ENCODE measurements around the gene CAMKMT.

Gene CAMKMT

DNA sequence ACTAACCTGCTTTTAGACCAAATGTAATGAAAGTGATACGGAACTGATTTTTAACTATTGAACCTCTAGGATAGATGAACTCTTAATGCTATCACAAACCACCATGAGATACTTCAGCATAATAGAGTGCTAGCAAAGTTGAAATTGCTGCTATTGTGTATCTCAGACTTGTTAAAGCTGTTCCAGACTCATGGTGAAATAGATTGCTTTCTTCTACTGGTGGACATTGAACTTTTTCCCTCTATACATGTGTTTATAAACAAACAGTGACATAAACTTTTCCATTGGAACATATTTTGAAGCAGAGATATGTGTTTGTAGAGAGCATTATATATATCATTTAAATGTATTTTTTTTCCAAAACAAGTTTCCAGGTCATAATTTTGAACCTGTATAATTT, 157.3 kb downstream of the CAMKMT start:
- DNase-seq: no peak

DNA sequence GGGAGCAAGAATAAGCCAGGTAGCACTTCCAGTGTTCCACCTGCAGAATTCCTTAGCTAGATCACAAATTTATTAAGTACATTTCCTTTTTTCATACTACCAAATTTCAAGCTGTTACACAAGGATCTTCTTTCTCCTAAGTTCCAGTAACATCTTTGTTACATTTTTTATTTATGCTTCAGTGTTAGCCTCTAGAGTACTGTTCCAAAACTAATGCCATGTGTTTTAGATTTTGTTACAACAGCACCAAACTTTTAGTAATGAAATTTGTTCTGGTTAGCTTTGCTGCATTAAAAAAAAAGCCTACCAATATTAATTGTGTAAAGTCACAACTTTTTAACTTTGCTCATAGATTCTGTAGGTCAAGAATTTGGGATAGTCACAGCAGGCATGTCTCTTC, 161.1 kb downstream of the CAMKMT start:
- DNase-seq: no peak

DNA sequence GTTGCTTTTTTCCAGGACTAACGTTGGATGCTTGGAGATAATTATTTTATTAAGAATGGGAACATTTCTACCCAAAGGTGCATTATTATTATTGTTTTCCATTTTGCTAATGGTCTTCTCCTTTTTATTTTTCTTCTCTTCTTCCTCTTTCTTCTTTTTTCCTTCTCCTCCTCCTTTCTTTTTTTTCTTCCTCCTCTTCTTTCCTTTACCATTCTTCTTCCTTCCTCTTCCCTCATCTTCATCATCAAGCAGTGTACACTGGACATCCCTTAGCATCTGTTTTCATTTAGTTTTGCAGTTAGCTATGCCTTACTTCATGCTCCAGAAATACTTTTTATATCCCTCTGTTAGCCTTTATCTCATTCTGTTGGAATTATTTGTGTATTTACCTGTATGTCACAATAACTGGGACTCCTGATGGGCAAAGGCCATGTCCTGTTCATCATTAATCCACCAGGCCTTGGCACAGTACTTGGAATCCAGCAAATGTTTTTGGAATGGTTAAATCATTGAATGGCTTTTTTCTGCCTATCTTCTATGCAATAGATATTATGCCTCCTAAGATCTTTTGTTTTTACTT, 162.7 kb downstream of the CAMKMT start:
- DNase-seq: no peak

DNA sequence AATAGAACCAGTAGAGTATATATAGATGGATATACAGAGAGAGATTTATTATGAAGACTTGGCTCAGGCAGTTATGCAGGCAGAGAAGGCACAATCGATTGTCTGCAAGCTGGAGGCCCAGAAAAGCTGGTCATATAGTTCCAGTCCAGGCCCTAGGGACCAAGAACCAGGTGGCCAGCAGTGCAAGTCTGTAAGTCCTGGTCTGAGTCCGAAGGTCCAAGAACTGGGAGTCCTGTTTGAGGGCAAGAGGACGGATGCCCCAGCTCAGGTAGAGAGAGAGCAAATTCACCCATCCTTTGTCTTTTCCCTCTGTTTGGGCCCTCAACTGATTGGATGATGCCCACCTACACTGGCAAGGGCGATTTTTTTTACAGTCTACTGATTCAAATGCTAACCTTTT, 164.6 kb downstream of the CAMKMT start:
- DNase-seq: no peak

DNA sequence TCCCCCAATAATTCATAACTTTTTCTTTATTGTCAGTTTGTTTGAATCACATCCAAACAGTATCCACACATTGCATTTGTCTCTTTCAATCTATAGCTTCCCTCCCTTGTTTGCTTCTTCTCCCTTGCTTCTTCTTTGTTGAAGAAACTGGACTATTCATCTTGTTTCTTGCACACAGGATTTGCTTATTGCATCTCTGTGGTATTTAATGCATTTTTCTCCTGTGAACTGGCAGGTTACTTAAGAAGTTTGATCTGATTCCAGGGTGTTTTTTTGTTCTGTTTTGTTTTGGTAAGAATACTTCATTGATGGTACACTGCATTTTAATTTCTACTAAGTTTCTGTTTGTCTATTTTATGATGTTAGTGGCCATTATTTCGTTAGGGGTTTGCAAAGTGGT, 166.8 kb downstream of the CAMKMT start:
- no peak for DNase-seq

DNA sequence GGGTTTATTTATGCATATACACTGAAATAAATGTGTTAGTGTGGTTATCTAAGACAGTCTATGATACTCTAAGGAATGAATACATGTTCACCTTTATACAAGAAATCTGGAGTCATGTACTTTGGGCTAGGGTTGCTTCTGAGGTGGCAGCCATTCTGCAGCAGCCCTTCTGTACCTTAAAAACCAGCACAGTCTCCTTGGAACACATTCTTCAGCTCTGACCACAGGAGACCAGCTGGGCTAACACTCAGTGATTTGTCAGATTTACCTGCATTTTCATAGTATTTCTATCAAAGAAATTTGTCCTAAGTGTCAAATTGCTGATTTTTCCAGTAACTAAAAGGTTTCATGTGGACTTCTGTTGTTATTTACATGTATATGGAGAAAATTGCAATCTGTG, 167.7 kb downstream of the CAMKMT start:
- DNase-seq: no peak

DNA sequence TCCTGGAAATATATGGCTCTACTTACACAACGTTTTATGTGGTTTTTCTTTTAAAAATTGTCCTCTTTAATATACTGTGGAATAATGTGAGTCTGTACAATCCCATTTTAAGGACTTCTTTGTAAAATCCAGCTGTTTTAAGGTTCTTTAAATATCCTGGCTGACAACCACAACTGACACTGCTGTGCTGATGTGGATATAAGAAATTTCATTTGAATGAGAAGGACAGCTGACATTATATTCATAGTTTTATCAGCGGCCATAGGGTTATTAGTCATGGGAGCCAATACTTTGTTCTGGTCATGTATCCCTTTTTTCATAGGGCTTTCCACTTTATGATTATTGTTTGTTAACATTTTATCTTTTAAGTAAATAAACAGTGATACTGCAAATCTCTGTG, 169.5 kb downstream of the CAMKMT start:
- DNase-seq: no peak

DNA sequence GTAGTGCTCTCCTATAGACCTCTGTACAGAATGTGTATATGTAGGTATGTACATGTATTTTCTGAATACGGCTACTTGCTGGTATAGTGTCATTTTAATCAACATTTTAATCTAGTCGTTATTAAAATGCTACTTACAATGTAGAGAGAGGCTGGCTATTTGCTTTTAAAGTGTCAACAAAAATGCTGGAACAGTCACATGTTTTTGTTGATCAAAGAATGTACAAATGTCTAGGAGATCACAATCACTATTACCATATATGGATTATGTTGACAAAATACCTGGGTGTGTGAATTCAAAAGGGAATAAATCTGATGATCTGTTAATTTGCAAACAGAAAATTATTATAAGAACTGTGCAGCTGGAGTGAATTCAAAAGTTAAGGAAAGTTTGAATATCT, 170.3 kb downstream of the CAMKMT start:
- DNase-seq: no peak

DNA sequence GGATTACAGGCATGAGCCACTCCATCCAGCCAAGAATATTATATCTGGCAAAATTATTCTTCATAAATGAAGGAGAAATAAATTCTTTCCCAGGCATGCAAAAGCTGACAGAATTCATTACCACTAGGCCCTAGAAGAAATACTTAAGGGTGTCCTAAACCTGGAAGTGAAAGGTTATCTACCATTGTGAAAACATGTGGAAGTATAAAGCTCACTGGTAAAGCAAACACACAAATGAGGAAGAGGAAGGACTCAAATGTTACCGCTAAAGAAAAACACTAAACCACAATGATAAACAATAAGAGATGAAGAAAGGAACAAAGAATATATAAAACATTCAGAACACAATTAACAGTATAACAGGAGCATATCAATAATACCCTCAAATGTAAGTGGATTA, 171.8 kb downstream of the CAMKMT start:
- no peak for DNase-seq

DNA sequence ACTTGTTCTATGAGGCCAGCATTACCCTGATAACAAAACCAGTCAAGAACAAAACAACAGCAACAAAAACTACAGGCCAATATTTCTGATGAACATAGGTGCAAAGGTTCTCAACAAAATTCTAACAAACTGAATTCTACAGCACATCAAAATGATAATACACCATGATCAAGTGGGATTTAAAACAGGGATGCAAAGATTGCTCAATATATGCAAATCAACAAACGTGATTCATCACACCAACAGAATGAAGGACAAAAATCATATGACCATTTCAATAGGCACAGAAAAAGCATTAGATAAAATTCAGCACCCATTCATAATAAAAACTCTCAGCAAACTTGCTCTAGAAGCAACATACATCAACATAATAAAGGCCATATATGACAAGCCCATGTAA, 173.6 kb downstream of the CAMKMT start:
- DNase-seq: no peak

DNA sequence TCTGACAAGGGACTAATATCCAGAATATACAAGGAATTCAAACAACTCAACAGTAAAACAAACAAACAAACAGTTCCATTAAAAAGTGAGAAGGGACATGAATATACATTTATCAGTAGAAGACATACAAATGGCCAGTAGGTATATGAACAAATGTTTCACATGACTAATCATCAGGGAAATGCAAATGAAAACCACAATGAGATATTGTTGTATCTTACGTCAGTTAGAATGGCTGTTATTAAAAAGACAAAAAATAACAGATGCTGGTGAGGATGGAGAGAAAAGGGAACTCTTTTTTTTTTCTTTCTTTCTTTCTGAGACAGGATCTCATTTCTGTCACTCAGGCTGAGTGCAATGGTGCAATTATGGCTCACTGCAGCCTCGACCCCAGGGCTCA, 175.5 kb downstream of the CAMKMT start:
- DNase-seq: no peak

DNA sequence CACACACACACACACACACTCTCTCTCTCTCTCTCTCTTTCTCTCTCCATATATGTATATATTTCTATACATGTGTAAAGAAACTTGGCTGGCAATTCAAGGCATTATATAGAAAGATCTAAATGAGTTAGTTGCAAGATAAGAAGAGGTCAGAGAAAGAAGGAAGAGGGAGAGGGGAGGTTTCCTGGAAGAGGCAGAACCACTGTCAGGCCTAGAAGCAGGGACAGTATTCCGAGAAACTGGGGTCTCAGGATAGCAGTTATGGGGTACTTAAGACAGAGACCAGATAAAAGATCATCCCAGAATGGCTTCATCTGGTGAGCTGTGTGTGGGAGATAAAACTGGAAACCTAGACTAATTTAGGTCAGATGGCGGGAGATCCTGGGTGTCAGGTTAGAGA, 180.8 kb downstream of the CAMKMT start:
- no peak for DNase-seq

DNA sequence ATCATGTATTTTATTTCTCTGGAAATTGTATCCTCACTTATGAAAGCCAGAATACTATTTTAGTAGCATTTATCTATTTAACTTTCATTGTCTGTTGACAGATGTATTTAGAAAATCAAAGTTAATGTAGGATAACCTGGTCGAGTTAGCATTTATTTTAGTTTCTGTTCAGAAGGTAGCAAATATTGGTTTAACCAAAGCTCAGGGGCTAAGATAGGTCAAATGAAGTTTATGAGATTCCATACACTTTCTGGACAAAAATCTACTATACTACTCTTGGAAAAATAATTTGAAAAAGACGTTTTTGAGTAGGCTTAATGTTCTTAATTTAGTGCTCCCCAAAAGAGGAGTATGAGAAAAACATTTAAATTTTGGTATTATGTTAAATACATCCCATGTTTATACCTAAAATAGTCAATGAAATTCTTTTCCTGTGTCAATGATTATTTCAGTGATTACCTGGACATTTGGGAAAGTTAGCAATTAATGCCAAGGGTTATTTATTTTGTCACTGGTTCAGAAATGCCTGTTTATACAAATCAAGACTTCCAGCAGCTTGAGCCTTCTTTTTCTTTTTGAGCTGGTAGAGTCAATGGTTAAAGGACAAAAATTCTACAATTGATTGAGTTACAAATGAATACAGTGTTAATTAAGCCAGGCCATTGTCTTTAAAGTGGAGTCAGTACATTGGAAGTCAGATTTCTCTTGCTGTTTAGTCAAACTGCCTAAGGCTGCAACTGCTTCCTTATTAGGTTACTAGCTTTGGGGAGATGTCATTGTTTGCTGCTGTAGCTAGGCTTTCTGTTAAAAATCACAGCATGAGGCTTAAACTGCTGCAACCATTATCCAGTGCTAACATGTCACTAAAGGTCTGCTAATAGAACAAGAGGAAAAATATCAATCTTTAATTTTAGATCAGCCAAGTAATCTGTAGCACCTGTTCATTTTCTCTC, 182.3 kb downstream of the CAMKMT start:
- no peak for DNase-seq

DNA sequence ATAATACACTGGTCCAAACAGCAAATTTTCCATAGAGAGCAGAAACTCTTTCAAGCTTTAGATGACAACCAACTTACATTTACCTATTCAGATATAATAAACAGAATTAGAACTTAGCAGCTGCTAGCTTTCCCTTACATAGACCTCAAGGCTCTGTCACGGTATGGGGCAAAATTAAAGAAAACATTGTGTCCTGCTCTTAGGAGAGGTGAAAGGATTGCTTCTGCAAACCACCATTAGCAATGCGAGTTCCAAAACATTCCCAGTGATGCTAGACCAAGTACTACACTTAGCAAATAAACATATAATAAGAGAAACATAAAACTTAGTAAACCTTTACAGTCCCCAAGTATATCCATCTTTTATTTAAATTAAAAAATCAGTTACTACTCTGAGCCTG, 183.3 kb downstream of the CAMKMT start:
- no peak for DNase-seq

DNA sequence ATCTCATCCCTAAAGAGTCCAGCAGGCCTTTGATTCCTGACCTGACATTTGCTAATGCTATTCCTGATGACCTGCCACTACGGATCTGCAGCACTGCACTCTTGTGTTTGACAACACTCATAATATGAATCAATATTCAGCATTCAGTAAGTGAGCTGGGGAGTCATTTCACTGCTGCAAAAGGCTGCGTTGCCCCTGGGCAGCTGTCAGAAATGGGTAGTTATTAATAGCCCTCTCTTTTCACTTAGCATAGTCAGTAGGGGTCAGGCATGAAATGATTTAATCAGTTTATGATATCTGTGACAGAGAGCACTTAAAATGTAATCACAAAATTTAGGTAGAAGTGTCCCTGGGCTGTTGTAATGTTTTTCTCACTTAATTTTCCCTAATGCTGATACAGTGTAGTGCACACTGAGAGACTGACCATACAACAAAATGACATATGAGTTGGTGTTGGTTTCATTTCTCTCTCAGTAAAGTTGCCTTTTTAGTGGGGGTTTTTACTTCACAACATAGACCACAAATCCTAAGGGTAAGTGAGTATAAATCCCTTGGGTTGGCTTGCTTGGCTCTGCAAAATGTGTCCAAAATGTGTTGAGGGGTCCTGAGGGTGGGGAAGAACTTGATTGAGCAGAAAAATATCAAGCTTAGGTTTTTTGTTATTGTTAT, 184.8 kb downstream of the CAMKMT start:
- DNase-seq: no peak

DNA sequence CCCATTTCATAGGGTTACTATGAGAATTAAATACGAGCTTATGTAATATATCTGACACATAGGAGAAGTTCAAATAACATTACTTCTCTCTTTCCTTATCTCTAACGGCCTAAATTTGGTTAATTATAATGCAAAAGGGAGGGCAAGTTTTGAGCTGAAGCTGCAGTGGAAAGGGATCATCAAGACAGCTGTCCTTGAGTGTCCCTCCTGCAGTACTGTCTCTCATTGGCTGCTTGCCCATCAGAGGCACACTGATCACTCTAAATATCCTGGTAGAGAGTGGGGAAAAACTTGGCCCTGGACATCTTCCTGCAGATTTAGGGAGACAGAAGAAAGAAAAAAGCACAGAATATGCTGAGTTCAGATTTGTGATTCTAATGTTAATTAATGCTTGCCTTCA, 186.0 kb downstream of the CAMKMT start:
- DNase-seq: no peak

DNA sequence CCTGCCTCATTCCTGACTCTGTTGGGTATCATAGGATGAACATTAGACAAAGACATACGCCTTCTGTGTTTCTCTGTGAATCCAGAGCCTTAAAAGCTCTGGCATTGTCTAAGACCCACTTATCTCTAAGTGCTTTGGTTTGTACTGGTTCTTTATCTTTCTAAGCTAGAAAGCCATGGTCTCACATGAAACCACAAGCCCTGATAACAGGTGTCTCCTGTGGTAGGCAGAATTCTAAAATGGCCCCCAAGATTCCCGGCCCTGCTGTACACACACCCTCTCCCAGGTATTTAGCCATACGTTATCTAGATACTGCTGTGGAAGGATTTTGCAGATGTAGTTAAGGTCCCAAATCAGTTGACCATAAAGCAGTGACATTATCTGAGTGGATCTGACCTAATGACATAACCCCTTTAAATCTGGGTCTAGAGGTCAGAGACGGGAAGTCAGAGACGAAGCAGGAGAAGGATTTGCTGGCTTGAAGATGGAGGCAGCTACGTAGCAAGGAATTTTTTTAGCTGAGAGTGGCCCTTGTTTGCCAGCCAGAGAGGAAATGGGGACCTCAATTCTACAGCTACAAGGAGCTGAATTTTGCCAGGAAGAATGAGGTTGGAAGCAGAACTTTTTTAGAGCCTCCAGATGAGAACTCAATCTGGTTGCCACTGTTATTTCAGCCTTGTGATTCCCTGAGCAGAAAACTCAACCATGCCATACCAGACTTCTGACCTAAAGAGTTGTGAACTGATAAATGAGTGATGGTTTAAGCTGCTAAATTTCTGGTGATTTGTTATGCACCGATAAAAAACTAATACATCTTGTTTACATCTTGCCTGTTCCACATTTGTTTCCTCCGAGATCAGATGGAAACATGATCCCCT, 186.7 kb downstream of the CAMKMT start:
- DNase-seq: no peak

DNA sequence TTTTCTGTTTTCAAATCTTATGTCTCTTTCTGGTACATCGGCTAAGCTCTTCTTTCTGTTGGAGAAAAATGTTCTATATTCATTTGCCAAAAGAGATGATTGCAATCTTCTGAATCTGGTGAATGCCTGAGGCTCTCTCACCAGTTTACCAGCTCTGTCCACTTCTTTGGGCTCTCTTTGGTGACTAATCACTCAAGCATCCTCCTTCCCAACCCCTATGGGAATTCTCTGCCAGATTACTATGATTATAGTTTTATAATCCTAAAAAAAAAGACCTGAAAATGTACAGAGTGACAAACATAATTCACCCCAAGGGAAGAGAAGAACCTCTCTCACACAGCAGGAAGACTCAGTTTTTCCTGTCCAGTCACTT, 187.3 kb downstream of the CAMKMT start:
- DNase-seq: no peak

DNA sequence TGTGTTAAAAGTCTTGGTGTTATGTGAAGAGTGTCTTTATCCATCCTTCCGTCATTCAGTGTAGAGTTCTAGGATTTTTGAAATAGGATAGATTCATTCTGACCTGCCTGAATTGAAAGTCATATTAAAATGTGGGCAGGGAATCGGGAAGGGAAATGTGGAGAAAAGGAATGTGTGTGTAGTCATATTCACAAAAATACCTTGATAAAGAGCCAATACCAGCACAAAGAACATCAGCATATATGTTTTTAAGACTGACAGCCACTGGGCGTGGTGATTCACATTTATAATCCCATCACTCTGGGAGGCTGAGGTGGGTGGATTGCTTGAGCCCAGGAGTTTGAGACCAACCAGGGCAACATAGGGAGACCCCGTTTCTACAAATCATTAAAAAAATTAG, 188.1 kb downstream of the CAMKMT start:
- no peak for DNase-seq

DNA sequence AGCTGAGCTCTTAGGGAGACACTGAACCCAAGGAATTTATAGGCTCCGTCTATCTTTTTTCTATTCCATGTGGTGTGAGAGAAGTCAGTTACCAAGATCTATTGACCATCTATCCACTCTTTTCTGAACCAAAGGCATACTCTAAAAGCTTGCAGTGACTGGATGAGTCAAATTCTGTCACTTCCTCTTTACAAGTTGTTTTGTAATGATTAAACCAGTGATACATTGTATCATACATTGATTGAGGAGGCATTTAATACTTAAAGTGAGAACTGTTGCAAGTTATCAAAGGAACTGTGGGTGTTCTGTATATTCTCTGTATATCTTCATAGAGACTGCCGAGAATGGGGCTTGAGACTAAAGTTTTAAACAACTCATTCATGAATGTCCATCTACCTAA, 188.8 kb downstream of the CAMKMT start:
- DNase-seq: no peak

DNA sequence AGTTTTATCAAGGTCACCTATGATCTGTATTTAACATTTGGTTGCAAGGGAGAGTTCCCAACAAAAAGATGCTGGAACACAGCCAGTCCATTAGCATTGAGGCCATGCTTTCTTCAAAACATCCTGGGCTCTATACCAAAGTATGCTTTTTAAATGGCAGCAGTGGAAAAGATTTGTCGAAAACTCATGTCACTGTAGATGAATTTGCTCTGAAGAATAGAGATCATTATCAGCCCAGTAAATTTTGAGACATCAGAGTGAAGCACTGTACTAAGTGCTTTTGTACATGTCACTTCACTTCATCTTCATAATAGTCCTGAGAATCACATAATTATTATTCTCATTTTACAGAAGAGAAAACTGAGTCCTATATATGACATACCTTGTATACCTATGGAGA, 189.8 kb downstream of the CAMKMT start:
- DNase-seq: no peak

DNA sequence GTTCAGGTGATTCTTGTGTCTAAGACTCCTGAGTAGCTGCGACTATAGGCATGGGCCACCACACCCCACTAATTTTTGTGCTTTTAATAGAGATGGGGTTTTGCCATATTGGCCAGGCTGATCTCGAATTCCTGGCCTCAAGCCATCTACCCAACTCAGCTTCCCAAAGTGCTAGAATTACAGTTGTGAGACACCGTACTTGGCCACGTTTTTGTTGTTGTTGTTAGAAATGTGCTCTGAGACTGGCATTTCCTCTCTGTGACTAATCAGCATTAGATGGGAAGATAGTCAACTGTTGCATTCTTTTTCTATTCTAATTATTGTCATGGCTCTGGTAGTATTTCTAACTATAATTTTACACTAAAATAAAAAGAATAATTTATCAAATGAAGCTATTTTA, 191.7 kb downstream of the CAMKMT start:
- DNase-seq: no peak

DNA sequence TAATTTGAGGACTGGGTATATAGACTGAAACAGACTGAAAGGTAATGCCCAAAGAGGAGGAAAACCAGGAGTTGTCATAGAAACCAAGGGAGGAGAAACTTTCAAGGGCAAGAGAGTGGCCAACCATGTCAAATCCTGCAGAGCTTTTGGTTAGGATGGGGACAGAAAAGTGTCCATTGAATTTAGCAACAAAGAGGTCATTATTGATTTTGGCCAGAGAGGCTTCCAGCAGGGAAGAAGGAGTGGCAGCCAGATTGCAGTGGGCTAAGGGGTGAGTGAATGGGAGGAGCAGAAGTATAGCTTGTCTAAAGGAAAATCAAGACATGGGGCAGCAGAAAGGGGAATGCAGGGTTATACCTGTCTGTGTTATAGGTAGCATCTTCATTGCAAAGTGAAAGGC, 194.0 kb downstream of the CAMKMT start:
- no peak for DNase-seq
